OCI-LY7 (cell line): Measurements from ENCODE around the gene CDK2. TPM values are rescaled to one million over a fixed set of nuclear protein-coding genes. Genes with fewer than 3 reads are reported as not detected.

Experiments used
- BruUV-seq: library from RNA; stranded (reverse); fragments of 400-500 nt; replicated peaks from 2 replicates; lab custom pipeline; 2021; lab: Mats Ljungman, UMichigan
- CTCF ChIA-PET: fragments of 300-600 bp; sonication (Branson Sonifier 250); formaldehyde crosslinking; loops from one replicate; lab custom pipeline; 2022; ENCODE audit warnings: antibody characterized with exemption; ENCODE audit not compliant: unreplicated experiment; lab: Charles Lee
- POLR2A ChIA-PET: fragments of 300-600 bp; sonication (Branson Sonifier 250); formaldehyde crosslinking; loops from one replicate; lab custom pipeline; 2022; ENCODE audit warnings: antibody characterized with exemption; lab: Charles Lee
- DNase-seq: peaks from one replicate; pipeline ENCODE4 v3.0.0-alpha.2; 2015; ENCODE audit warnings: low spot score
- H2AFZ ChIP-seq: fragments of 200-600 bp; sonication (generic), shearing (Covaris generic); 2 replicates; pipeline ENCODE4 v1.6.1; 2014; ENCODE audit warnings: mild to moderate bottlenecking, antibody characterized with exemption, low read length, moderate library complexity
- H3K27ac ChIP-seq: fragments of 200-600 bp; sonication (generic); 2 replicates; pipeline ENCODE4 v1.5.1; 2014; ENCODE audit warnings: mixed run types, low read depth, mild to moderate bottlenecking, moderate library complexity, low read length, inconsistent platforms; ENCODE audit not compliant: poor library complexity, severe bottlenecking
- H3K36me3 ChIP-seq: fragments of 200-600 bp; sonication (generic); 2 replicates; pipeline ENCODE4 v1.6.1; 2014; ENCODE audit warnings: mild to moderate bottlenecking, antibody characterized with exemption, low read length, moderate library complexity, mixed read lengths; ENCODE audit not compliant: insufficient read depth
- H3K4me1 ChIP-seq: fragments of 200-600 bp; sonication (generic); 2 replicates; pipeline ENCODE4 v1.5.1; 2014; ENCODE audit warnings: mild to moderate bottlenecking, low read length; ENCODE audit not compliant: insufficient read depth, poor library complexity, severe bottlenecking
- H3K4me2 ChIP-seq: fragments of 200-600 bp; sonication (generic); 2 replicates; pipeline ENCODE4 v1.6.1; 2014; ENCODE audit warnings: mild to moderate bottlenecking, low read length
- H3K4me3 ChIP-seq: fragments of 200-600 bp; sonication (generic); 2 replicates; pipeline ENCODE4 v1.5.1; 2014; ENCODE audit warnings: mild to moderate bottlenecking, low read depth, low read length; ENCODE audit not compliant: poor library complexity, severe bottlenecking
- H3K79me2 ChIP-seq: fragments of 200-600 bp; sonication (generic); 2 replicates; pipeline ENCODE4 v1.6.1; 2016; ENCODE audit warnings: low read depth, mild to moderate bottlenecking, low read length, moderate library complexity, mixed read lengths; ENCODE audit not compliant: insufficient read depth
- H3K9me2 ChIP-seq: fragments of 200-600 bp; sonication (generic); 2 replicates; pipeline ENCODE4 v1.6.1; 2016; ENCODE audit warnings: mild to moderate bottlenecking, low read length, mixed read lengths; ENCODE audit not compliant: insufficient read depth
- H3K9me3 ChIP-seq: fragments of 200-600 bp; sonication (generic); 2 replicates; pipeline ENCODE4 v1.6.1; 2014; ENCODE audit warnings: mild to moderate bottlenecking, mixed run types, low read length, mixed read lengths
- H4K20me1 ChIP-seq: fragments of 200-600 bp; sonication (generic); 2 replicates; pipeline ENCODE4 v1.6.1; 2014; ENCODE audit warnings: mild to moderate bottlenecking, antibody characterized with exemption, low read length, moderate library complexity, mixed read lengths; ENCODE audit not compliant: insufficient read depth
- CTCF ChIP-seq: fragments of 200-600 bp; sonication (generic); conservative IDR thresholded peaks from 2 replicates; pipeline ENCODE4 v1.5.1; 2014; ENCODE audit warnings: mild to moderate bottlenecking, antibody characterized with exemption, low read length, moderate library complexity, mixed read lengths
- EZH2phosphoT487 ChIP-seq: fragments of 200-600 bp; sonication (generic); IDR thresholded peaks from 2 replicates; pipeline ENCODE4 v1.6.1; 2018; ENCODE audit warnings: low read depth, borderline replicate concordance, mild to moderate bottlenecking, mixed run types, antibody characterized with exemption, low read length, moderate library complexity, mixed read lengths
- intact Hi-C: fragments of 100-400 bp; cut with micrococcal nuclease; formaldehyde crosslinking; loops from one replicate; pipeline ENCODE4 v1.10.0; 2022; ENCODE audit not compliant: unreplicated experiment
- total RNA-seq, 2 experiments: library from RNA; depleted of rRNA in 1 of 2; stranded (reverse); fragments of >200 nt in 1 of 2; shearing (Covaris generic) in 1 of 2; gene quantifications; 2 replicates each; pipeline ENCODE4 v1.2.3, GENCODE V29; 2014 to 2022

CDK2 gene
- total RNA-seq, 2 experiments from 2014 or later = 68.1 to 81.4 TPM

GRCh38 chr12:55926738-55927587 lies 39.7 kb upstream of the CDK2 start:
- Histone ChIP-seq H2AFZ (peak overlapping the region; percentile 9; the same call in 1 of the 2 replicates), H4K20me1 (0 out of 2 replicates have a peak, but pooled peaks cover under 1% of the 10 kb centered on the region), H3K79me2 (peaks cover 72% of the 10 kb centered on the region), H3K4me2 (peak overlapping the region; percentile 93), H3K4me1 (peaks cover 51% of the 10 kb centered on the region), H3K9me3 (no peaks in the 10 kb centered on the region), H3K27ac (peak overlapping the region; percentile 99), H3K4me3 (peak overlapping the region; percentile 82), H3K36me3 (peaks cover 38% of the 10 kb centered on the region), H3K9me2 (no peaks in the 10 kb centered on the region)
- CTCF ChIA-PET = interaction anchor here (1.0 to 1.4 kb wide), 5 partner anchors 10 to 100 kb away, joined by 3 to 7 read pairs (median 3); no protein-coding TSS in a partner anchor
- POLR2A ChIA-PET = interaction anchor here (0.9 to 5.0 kb wide), 12 partner anchors 11 to 221 kb away, joined by 3 to 49 read pairs (median 6); partner anchors contain the start of genes DNAJC14, ORMDL2, PA2G4 and RAB5B
- DNase-seq = peak; percentile 95
- TF ChIP-seq EZH2phosphoT487 (no peak), CTCF (peak; percentile 94)
- intact Hi-C loops = loop anchor here (1.0 to 5.0 kb wide), 6 partner anchors 13 to 760 kb away; partner anchors contain the start of genes DNAJC14, PTGES3 and RPS26
- no TSS peak for BruUV-seq

- Histone ChIP-seq H3K4me3 (peak within 1 kb of the TSS; percentile 82), H3K9me3 (no peaks in the 10 kb centered on the region), H3K79me2 (peaks cover 72% of the 10 kb centered on the region), H3K27ac (peak within 1 kb of the TSS; percentile 99), H3K36me3 (peaks cover 30% of the 10 kb centered on the region), H4K20me1 (peaks cover 2% of the 10 kb centered on the region; the same call in 1 of the 2 replicates), H3K4me2 (peak within 1 kb of the TSS; percentile 93), H3K4me1 (peaks cover 46% of the 10 kb centered on the region), H3K9me2 (no peaks in the 10 kb centered on the region), H2AFZ (peak within 1 kb of the TSS; percentile 9; the same call in 1 of the 2 replicates)
- peak; percentile 91 for DNase-seq
- ChIA-PET POLR2A (interaction anchor here (0.6 to 5.0 kb wide), 11 partner anchors 12 to 508 kb away, joined by 3 to 49 read pairs (median 5); partner anchors contain the start of genes DNAJC14, ORMDL2, PA2G4 and RAB5B), CTCF (interaction anchor here (1.0 kb wide), 1 partner anchor 101 kb away, joined by 3 read pairs; no protein-coding TSS in a partner anchor)
- no peak for TF ChIP-seq EZH2phosphoT487
- TF ChIP-seq CTCF = no peak
- intact Hi-C loops = loop anchor here (1.0 to 5.0 kb wide), 7 partner anchors 99 to 759 kb away; partner anchors contain the start of genes DNAJC14, PA2G4, PTGES3 and RPS26
- TSS peak; percentile 68 for BruUV-seq
Observed at GRCh38 chr12:55927588-55928502, 38.8 kb upstream of the CDK2 start, which contains the start of gene PYM1. Gene PYM1 (minus strand): TSS chr12:55927894. CDS start chr12:55927761, 133 bp downstream.
